Neural cell (in vitro differentiated cells): Measurements from ENCODE around the gene USP36. TPM values are rescaled to one million over a fixed set of nuclear protein-coding genes. Genes with fewer than 3 reads are reported as not detected.

ENCODE experiments used
- H2AFZ ChIP-seq: fragments of 200-600, 300-800 bp; sonication (generic), shearing (Covaris generic); 2 replicates; pipeline ENCODE4 v1.6.0; 2014; ENCODE audit warnings: low read depth, mild to moderate bottlenecking, antibody characterized with exemption, low read length, moderate library complexity
- H3F3A ChIP-seq: fragments of 200-600 bp; shearing (Covaris generic); 2 replicates; pipeline ENCODE4 v1.6.1; 2016; ENCODE audit warnings: mild to moderate bottlenecking, moderate library complexity, mixed read lengths, antibody characterized with exemption, low read length; ENCODE audit not compliant: insufficient read depth, poor library complexity, severe bottlenecking
- H3K27ac ChIP-seq: fragments of 200-600, 300-800 bp; sonication (generic), shearing (Covaris generic); 2 replicates; pipeline ENCODE4 v1.5.1; 2014; ENCODE audit warnings: mild to moderate bottlenecking, low read length, moderate library complexity
- H3K27me3 ChIP-seq: fragments of 300-800, 200-600 bp; sonication (generic), shearing (Covaris generic); 2 replicates; pipeline ENCODE4 v1.6.0; 2014; ENCODE audit warnings: mild to moderate bottlenecking, low read depth, low read length, moderate library complexity; ENCODE audit not compliant: insufficient read depth
- H3K36me3 ChIP-seq: fragments of 300-800, 200-600 bp; sonication (generic), shearing (Covaris generic); 2 replicates; pipeline ENCODE4 v1.5.1; 2014; ENCODE audit warnings: mild to moderate bottlenecking, antibody characterized with exemption, low read length, moderate library complexity; ENCODE audit not compliant: insufficient read depth
- H3K4me2 ChIP-seq: fragments of 300-800, 200-600 bp; sonication (generic), shearing (Covaris generic); 2 replicates; pipeline ENCODE4 v1.6.0; 2014; ENCODE audit warnings: mild to moderate bottlenecking, low read length
- H3K4me3 ChIP-seq: fragments of 300-800, 200-600 bp; sonication (generic), shearing (Covaris generic); 2 replicates; pipeline ENCODE4 v1.5.1; 2014; ENCODE audit warnings: mild to moderate bottlenecking, low read length, moderate library complexity
- H3K79me2 ChIP-seq: fragments of 200-600 bp; shearing (Covaris generic); replicated peaks from 2 replicates; pipeline ENCODE4 v1.6.0; 2014; ENCODE audit warnings: mild to moderate bottlenecking, low read length, moderate library complexity; ENCODE audit not compliant: insufficient read depth
- H3K9ac ChIP-seq: fragments of 300-800, 200-600 bp; sonication (generic), shearing (Covaris generic); 2 replicates; pipeline ENCODE4 v1.6.1; 2016; ENCODE audit warnings: mild to moderate bottlenecking, low read length, mixed read lengths
- H3K9me2 ChIP-seq: fragments of 200-600 bp; shearing (Covaris generic); 2 replicates; pipeline ENCODE4 v1.6.1; 2016; ENCODE audit warnings: mild to moderate bottlenecking, low read length, mixed read lengths; ENCODE audit not compliant: insufficient read depth
- H3K9me3 ChIP-seq: fragments of 200-600, 300-800 bp; sonication (generic), shearing (Covaris generic); 2 replicates; pipeline ENCODE4 v1.6.1; 2016; ENCODE audit warnings: mild to moderate bottlenecking, mixed run types, low read length, moderate library complexity, mixed read lengths
- H4K20me1 ChIP-seq: fragments of 200-600 bp; shearing (Covaris generic); 2 replicates; pipeline ENCODE4 v1.6.1; 2016; ENCODE audit warnings: mild to moderate bottlenecking, mixed run types; ENCODE audit not compliant: insufficient read depth
- EP300 ChIP-seq: fragments of 450-650 bp; conservative IDR thresholded peaks from 2 replicates; pipeline ENCODE4 v1.6.1; 2014; ENCODE audit warnings: antibody characterized with exemption, mild to moderate bottlenecking, moderate library complexity; ENCODE audit not compliant: poor library complexity, severe bottlenecking
- EZH2 ChIP-seq: fragments of 200-600, 300-800 bp; shearing (Covaris generic), sonication (generic); IDR thresholded peaks from 2 replicates; pipeline ENCODE4 v1.6.1; 2014; ENCODE audit warnings: antibody characterized with exemption, low read length, borderline replicate concordance, mild to moderate bottlenecking; ENCODE audit not compliant: insufficient read depth, poor library complexity, severe bottlenecking
- MXI1 ChIP-seq: fragments of 450-650 bp; conservative IDR thresholded peaks from 2 replicates; pipeline ENCODE4 v1.6.1; 2014; ENCODE audit warnings: antibody characterized with exemption, mild to moderate bottlenecking; ENCODE audit not compliant: poor library complexity, severe bottlenecking
- POLR2AphosphoS5 ChIP-seq: IDR thresholded peaks from 2 replicates; pipeline ENCODE4 v1.6.1; 2012
- RAD21 ChIP-seq: fragments of 450-650 bp; conservative IDR thresholded peaks from 2 replicates; pipeline ENCODE4 v1.6.1; 2014; ENCODE audit warnings: antibody characterized with exemption, mild to moderate bottlenecking, moderate library complexity
- SMC3 ChIP-seq: fragments of 450-650 bp; conservative IDR thresholded peaks from 2 replicates; pipeline ENCODE4 v1.6.1; 2014; ENCODE audit warnings: antibody characterized with exemption, mild to moderate bottlenecking, moderate library complexity; ENCODE audit not compliant: poor library complexity
- TAF1 ChIP-seq: IDR thresholded peaks from 2 replicates; pipeline ENCODE4 v1.6.1; 2012; ENCODE audit warnings: low read depth
- polyA plus RNA-seq: library from polyadenylated mRNA; depleted of rRNA; stranded (reverse); fragments of >200 nt; gene quantifications from 2 replicates; pipeline ENCODE4 v1.2.3, GENCODE V29; 2014
- TF ChIP-seq, protein P1 (sequence below): fragments of 450-650 bp; IDR thresholded peaks from 2 replicates; pipeline ENCODE4 v1.5.1; 2014; ENCODE audit warnings: antibody characterized with exemption, mild to moderate bottlenecking, moderate library complexity; ENCODE audit not compliant: poor library complexity, severe bottlenecking
- TF ChIP-seq, protein P2 (sequence below): IDR thresholded peaks from 2 replicates; pipeline ENCODE4 v1.6.1; 2012; ENCODE audit warnings: borderline replicate concordance

Gene USP36
- polyA plus RNA-seq, 1 donor from 2014 or later = 14.4 TPM

DNA sequence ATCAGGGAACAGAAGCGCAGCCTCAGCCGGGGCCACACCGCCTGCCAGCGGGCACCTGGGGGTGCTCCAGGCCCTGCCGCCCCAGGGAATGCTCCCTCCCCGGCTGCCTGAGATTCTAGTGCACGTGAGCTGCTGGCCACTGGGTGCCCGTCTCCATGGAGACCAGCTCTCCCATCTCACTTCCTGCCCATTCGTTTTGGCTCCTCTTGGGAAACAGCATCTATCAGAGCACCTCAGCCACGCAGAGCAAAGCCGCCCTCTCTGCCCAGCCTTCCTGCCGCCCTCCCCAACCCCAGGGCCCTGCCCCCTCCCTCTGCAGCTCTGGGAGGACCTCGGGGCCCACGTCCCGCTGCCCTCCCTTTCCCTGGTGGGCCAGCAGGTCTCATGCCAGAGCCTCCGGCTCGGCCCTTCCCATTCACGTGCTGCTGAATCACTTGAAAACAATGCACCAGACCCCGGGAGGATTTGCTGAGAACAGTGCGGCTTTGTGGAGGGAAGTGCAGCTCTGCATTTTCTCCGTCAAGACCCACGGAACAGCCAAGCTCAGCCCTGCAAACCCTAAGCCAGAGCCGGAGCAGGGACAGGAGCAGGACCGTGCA lies 43.0 kb upstream of the USP36 start:
- H3K36me3 ChIP-seq = no peaks in the 10 kb centered on the region
- H3F3A ChIP-seq = peaks cover 10% of the 10 kb centered on the region
- peak overlapping the region; percentile 55 for H3K4me2 ChIP-seq
- H3K9me2 ChIP-seq = no peaks in the 10 kb centered on the region
- H2AFZ ChIP-seq = peak overlapping the region; percentile 56
- no peaks in the 10 kb centered on the region for H3K27me3 ChIP-seq
- peaks cover 44% of the 10 kb centered on the region for H3K79me2 ChIP-seq
- no peaks in the 10 kb centered on the region for H4K20me1 ChIP-seq
- peak overlapping the region; percentile 61 for H3K4me3 ChIP-seq
- H3K9me3 ChIP-seq = no peaks in the 10 kb centered on the region
- peak overlapping the region; percentile 76 for H3K9ac ChIP-seq
- H3K27ac ChIP-seq = peak overlapping the region; percentile 87
- TF ChIP-seq EZH2 (no peak), POLR2AphosphoS5 (peak; percentile 7), MXI1 (peak; percentile 63)

DNA sequence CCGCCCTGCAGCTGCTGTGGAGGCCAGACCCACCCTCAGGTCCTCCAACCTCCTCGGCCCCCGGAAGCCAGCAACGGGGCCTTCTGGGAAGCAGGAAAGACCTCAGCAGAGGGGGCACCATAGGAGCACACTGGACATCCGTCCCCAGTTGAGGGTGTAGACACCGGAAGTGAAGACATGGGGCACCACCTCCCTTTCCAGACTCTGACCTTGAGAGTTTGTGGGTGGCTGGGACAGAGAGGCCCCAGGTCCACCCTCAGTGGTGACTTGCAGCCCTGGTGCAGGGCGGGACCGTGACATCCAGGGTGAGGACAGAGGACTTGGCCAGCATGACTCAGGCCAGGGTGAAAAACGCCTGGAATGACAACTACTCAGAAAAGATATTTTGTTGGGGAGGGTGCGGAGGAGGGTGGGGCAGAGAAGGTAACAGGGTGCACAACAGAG lies 42.5 kb upstream of the USP36 start:
- peak overlapping the region; percentile 55 for H3K4me2 ChIP-seq
- H3K9me2 ChIP-seq = no peaks in the 10 kb centered on the region
- peak overlapping the region; percentile 87 for H3K27ac ChIP-seq
- TF ChIP-seq POLR2AphosphoS5 (no peak), SMC3 (no peak), EP300 (no peak)
- TF ChIP-seq, protein P1, sequence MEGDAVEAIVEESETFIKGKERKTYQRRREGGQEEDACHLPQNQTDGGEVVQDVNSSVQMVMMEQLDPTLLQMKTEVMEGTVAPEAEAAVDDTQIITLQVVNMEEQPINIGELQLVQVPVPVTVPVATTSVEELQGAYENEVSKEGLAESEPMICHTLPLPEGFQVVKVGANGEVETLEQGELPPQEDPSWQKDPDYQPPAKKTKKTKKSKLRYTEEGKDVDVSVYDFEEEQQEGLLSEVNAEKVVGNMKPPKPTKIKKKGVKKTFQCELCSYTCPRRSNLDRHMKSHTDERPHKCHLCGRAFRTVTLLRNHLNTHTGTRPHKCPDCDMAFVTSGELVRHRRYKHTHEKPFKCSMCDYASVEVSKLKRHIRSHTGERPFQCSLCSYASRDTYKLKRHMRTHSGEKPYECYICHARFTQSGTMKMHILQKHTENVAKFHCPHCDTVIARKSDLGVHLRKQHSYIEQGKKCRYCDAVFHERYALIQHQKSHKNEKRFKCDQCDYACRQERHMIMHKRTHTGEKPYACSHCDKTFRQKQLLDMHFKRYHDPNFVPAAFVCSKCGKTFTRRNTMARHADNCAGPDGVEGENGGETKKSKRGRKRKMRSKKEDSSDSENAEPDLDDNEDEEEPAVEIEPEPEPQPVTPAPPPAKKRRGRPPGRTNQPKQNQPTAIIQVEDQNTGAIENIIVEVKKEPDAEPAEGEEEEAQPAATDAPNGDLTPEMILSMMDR = no peak
- TF ChIP-seq, protein P2, sequence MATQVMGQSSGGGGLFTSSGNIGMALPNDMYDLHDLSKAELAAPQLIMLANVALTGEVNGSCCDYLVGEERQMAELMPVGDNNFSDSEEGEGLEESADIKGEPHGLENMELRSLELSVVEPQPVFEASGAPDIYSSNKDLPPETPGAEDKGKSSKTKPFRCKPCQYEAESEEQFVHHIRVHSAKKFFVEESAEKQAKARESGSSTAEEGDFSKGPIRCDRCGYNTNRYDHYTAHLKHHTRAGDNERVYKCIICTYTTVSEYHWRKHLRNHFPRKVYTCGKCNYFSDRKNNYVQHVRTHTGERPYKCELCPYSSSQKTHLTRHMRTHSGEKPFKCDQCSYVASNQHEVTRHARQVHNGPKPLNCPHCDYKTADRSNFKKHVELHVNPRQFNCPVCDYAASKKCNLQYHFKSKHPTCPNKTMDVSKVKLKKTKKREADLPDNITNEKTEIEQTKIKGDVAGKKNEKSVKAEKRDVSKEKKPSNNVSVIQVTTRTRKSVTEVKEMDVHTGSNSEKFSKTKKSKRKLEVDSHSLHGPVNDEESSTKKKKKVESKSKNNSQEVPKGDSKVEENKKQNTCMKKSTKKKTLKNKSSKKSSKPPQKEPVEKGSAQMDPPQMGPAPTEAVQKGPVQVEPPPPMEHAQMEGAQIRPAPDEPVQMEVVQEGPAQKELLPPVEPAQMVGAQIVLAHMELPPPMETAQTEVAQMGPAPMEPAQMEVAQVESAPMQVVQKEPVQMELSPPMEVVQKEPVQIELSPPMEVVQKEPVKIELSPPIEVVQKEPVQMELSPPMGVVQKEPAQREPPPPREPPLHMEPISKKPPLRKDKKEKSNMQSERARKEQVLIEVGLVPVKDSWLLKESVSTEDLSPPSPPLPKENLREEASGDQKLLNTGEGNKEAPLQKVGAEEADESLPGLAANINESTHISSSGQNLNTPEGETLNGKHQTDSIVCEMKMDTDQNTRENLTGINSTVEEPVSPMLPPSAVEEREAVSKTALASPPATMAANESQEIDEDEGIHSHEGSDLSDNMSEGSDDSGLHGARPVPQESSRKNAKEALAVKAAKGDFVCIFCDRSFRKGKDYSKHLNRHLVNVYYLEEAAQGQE = no peak
- peak overlapping the region; percentile 76 for H3K9ac ChIP-seq
- no peak overlapping the region for H2AFZ ChIP-seq
- H4K20me1 ChIP-seq = no peaks in the 10 kb centered on the region
- H3K27me3 ChIP-seq = no peaks in the 10 kb centered on the region
- peaks cover 10% of the 10 kb centered on the region for H3F3A ChIP-seq
- H3K4me3 ChIP-seq = peak overlapping the region; percentile 61
- no peaks in the 10 kb centered on the region for H3K36me3 ChIP-seq
- H3K79me2 ChIP-seq = peaks cover 40% of the 10 kb centered on the region
- no peaks in the 10 kb centered on the region for H3K9me3 ChIP-seq

DNA sequence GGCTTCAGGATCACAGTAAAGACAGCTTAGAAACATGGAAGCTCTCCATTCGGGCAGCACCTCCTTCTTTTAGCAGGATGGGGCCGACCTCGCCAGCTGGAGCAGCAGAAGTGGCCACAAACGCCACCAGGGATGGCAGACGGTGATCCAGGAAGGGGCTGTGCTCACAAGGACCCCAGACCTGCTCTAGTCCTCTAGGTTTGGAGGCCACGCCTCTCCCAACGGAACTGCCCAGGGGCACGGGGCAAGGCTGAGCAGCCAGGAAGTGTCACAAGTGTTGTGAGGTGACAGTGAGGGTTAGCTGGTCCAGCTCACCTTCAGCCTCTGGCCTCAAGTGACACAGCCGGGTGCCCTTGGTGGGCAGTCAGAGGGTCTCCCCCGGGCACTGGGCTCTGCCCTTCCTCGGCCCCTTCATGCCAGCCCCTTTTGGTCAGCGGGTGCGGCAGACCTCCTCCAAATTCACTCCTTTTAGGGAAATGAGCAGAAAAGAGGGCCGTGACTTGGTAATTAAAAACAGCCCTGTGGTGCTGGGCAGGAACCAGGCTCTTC lies 42.0 kb upstream of the USP36 start:
- TF ChIP-seq MXI1 = no peak
- TF ChIP-seq, protein P1 = no peak
- no peak for TF ChIP-seq EP300
- TF ChIP-seq, protein P2 = no peak
- no peak for TF ChIP-seq RAD21
- TF ChIP-seq SMC3 = no peak
- no peak for TF ChIP-seq EZH2
- no peak for TF ChIP-seq POLR2AphosphoS5
- TF ChIP-seq TAF1 = no peak
- no peaks in the 10 kb centered on the region for H3K27me3 ChIP-seq
- peaks cover 40% of the 10 kb centered on the region for H3K79me2 ChIP-seq
- no peaks in the 10 kb centered on the region for H3K36me3 ChIP-seq
- no peaks in the 10 kb centered on the region for H3K9me3 ChIP-seq
- no peaks in the 10 kb centered on the region for H3K9me2 ChIP-seq
- no peak overlapping the region for H3K4me3 ChIP-seq
- H2AFZ ChIP-seq = no peak overlapping the region
- peak overlapping the region; percentile 76 for H3K9ac ChIP-seq
- peaks cover 10% of the 10 kb centered on the region for H3F3A ChIP-seq
- peak overlapping the region; percentile 87 for H3K27ac ChIP-seq
- H3K4me2 ChIP-seq = no peak overlapping the region
- no peaks in the 10 kb centered on the region for H4K20me1 ChIP-seq
